ENCODE measurements around the gene NLGN1. TPM values are rescaled to one million over a fixed set of nuclear protein-coding genes. Genes with fewer than 3 reads are reported as not detected.

Gene NLGN1
- total and polyA plus RNA-seq, 11 donors = 1.8 to 27.6 (median 15.5) TPM

DNA sequence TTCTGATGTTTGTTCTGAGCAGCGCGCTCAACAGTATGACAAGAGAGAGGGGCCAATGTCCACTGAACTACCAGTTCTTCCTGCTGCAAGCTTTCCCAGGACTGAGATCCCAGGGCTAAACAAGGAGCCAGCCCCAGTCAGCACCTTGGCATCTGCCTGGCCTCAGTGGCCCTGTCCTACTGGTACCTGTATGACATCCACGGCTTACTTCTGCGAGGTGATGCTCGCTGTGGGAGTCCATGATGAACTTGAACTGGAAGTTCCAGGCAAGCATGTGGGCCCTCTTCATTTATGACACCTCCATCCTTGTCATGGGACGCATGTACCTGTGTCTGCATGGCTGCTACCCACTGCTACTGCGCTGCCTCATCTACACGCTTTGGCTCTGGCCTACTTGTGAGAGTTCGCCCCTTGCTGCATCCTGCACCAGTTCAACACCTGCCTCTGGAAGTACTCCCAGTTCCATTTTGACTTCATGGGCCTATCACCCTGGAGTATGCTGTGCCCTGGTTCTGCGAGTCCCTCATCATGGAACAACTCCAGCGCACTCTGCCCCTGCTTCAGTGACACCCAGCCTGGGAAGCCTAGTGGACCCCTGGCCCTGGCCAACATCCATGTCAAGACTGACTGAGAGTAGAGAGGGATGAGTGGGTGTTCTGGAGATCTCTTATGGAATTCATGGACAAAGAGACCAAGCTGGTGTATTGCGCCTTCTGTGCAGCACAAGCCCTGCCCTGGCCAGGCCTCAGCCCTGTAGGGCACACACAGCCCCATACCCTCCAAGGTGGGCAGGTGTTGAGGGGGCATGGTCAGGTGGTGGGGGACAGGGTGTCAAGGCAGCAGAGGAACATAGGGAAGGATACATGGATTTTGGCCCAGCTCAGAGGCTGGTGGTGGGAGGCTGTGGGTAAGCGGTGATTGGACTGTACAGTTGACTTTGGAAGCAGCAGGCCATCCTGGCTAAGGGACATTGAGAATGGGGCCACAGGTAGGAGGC, 246.8 kb downstream of the NLGN1 start:
- H3K9me3 ChIP-seq = peaks cover 0 to 4% (median 0%) of the 10 kb centered on the region in 12 donors
- DNase-seq = peak in 1 of 5 donors; percentile 49
- H3K36me3 ChIP-seq = no peaks in the 10 kb centered on the region
- TF ChIP-seq CTCF (IDR thresholded peaks at IDR 0.05) (no peak), POLR2A (IDR thresholded peaks at IDR 0.05) (no peak)
- H3K4me1 ChIP-seq = no peaks in the 10 kb centered on the region
- no peak overlapping the region for H3K4me3 ChIP-seq
- peak in 1 of 4 donors; percentile 29 for ATAC-seq
- WGBS, 4 donors = 96 to 98% (median 96%) methylated on average over 13 of the region's 13 CpGs
- H3K27ac ChIP-seq = no peak overlapping the region
- H3K27me3 ChIP-seq = no peaks in the 10 kb centered on the region
- intact Hi-C loops (cut with DNase I) = no loop called here

- intact Hi-C loops (cut with DNase I) = no loop called here
- 69 to 74% (median 72%) methylated on average over 1 of the region's 1 CpG for WGBS, 4 donors
- TF ChIP-seq POLR2A (IDR thresholded peaks at IDR 0.05) (no peak), CTCF (IDR thresholded peaks at IDR 0.05) (no peak)
- Histone ChIP-seq H3K4me3 (no peak overlapping the region), H3K36me3 (no peaks in the 10 kb centered on the region), H3K9me3 (peaks cover 0 to 10% (median 0%) of the 10 kb centered on the region in 12 donors), H3K4me1 (no peaks in the 10 kb centered on the region), H3K27me3 (no peaks in the 10 kb centered on the region), H3K27ac (no peak overlapping the region)
- ATAC-seq (no peak), DNase-seq (no peak)
These were observed 253.1 kb downstream of the NLGN1 start for GRCh38 chr3:173650596-173650995.

- Histone ChIP-seq H3K27me3 (no peaks in the 10 kb centered on the region), H3K4me3 (no peak overlapping the region), H3K27ac (no peak overlapping the region), H3K36me3 (no peaks in the 10 kb centered on the region), H3K9me3 (peaks cover 0 to 10% (median 0%) of the 10 kb centered on the region in 12 donors), H3K4me1 (no peaks in the 10 kb centered on the region)
- ATAC-seq (no peak), DNase-seq (no peak)
- TF ChIP-seq CTCF (IDR thresholded peaks at IDR 0.05) (no peak), POLR2A (IDR thresholded peaks at IDR 0.05) (no peak)
- WGBS, 4 donors = 85 to 92% (median 91%) methylated on average over 2 of the region's 2 CpGs
- intact Hi-C loops (cut with DNase I) = no loop called here
These were observed 254.5 kb downstream of the NLGN1 start for GRCh38 chr3:173652093-173652492.

DNA sequence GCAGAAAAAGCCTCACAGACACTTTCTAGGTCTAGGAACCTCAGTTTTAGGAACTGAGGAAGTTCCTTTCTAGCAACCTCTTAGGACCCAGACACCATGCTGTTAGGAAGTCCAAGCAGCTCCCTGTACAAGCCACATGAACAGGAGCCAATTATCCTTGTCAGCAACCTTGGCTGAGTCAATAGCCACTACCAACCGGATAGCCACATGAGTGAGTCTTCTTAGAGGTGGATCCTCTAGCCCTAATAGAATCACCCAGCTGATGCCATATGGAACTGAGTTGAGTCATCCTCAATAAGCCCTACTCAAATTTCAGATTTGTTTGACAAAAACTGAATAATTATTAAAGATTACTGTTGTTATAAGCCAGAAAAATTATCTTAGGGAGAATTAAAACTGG, 256.2 kb downstream of the NLGN1 start:
- intact Hi-C loops (cut with DNase I) = no loop called here
- no peaks in the 10 kb centered on the region for H3K36me3 ChIP-seq
- DNase-seq (no peak), ATAC-seq (no peak)
- no peak overlapping the region for H3K4me3 ChIP-seq
- H3K27ac ChIP-seq = no peak overlapping the region
- WGBS, 4 donors = 85 to 100% (median 88%) methylated on average over 1 of the region's 1 CpG
- H3K9me3 ChIP-seq = peaks cover 0 to 10% (median 0%) of the 10 kb centered on the region in 12 donors
- H3K27me3 ChIP-seq = no peaks in the 10 kb centered on the region
- no peaks in the 10 kb centered on the region for H3K4me1 ChIP-seq
- TF ChIP-seq CTCF (IDR thresholded peaks at IDR 0.05) (no peak), POLR2A (IDR thresholded peaks at IDR 0.05) (no peak)

Data from heart left ventricle (tissue), 16 donors.